Measurements from ENCODE around the gene HSPA8.

The HSPA8 gene

DNA sequence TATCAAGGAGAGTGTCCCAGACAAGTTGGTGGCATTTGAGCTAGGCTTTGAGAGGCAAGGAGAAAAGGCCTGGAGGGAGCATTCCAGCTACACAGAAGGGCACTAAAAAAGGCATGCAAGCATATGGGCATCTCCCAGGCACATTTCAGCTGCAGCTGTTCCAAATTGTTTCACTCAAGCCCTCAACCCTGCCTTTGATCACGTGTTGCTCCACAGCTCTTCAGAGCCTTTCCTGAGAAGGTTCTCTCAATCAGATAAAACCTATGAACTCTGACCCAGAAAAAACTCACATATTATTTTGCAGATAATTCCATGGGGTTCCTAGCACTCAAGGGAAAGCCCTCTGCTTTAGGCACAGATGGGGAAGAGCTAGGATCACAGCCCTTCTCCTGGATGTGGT is 24.4 kb upstream of the HSPA8 start:
- Histone ChIP-seq H3K36me3 (ENCODE audit: insufficient read depth, low read length) (no peaks in the 10 kb centered on the region), H2AFZ (ENCODE audit: low read depth, low read length) (no peak overlapping the region), H3K4me1 (ENCODE audit: insufficient read depth, low read length) (no peaks in the 10 kb centered on the region), H3K9me3 (ENCODE audit: low read length) (no peaks in the 10 kb centered on the region), H3K4me3 (ENCODE audit: low read length) (no peak overlapping the region), H3K27me3 (ENCODE audit: insufficient read depth, low read length) (no peaks in the 10 kb centered on the region)

DNA sequence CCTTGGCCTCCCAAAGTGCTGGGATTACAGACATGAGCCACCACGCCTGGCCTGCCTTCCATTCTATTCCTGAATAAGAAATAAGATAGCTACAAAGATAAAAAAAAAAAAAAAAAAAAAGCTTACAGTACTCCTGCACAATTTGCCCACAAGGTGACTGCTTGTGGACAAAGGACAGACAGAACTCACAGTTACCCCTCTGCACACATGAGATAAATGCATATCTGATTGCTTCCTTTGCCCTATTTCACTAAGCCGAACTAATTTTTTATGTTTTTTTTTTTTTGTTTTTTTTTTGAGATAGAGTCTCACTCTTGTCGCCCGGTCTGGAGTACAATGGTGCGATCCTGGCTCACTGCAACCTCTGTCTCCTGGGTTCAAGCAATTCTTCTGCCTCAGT is 23.6 kb upstream of the HSPA8 start:
- no peaks in the 10 kb centered on the region for H3K9me3 ChIP-seq (ENCODE audit: low read length)
- no peak overlapping the region for H2AFZ ChIP-seq (ENCODE audit: low read depth, low read length)
- no peak overlapping the region for H3K4me3 ChIP-seq (ENCODE audit: low read length)
- no peaks in the 10 kb centered on the region for H3K4me1 ChIP-seq (ENCODE audit: insufficient read depth, low read length)
- no peaks in the 10 kb centered on the region for H3K27me3 ChIP-seq (ENCODE audit: insufficient read depth, low read length)
- H3K36me3 ChIP-seq (ENCODE audit: insufficient read depth, low read length), result no peaks in the 10 kb centered on the region

DNA sequence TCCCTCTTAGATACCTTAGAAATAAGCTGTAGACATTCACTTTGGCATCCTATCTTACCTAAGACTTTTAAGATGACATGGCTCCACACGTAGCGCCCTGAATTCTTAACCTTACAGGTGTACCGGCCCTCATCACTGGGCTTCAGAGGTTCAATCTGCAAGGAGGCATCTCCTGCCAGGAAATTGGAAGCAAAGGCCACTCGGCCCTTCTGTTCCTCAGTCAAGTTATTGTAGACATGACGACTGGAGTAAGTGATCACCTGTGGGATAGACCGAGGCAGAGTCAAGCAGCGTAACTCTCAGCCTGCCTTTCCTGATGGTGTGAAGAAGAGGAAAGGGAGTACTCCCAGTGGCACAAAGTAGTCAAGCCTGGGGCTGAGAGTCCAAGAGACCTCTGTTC is 22.5 kb upstream of the HSPA8 start:
- H2AFZ ChIP-seq (ENCODE audit: low read depth, low read length), result no peak overlapping the region
- no peak overlapping the region for H3K4me3 ChIP-seq (ENCODE audit: low read length)
- no peaks in the 10 kb centered on the region for H3K36me3 ChIP-seq (ENCODE audit: insufficient read depth, low read length)
- no peaks in the 10 kb centered on the region for H3K4me1 ChIP-seq (ENCODE audit: insufficient read depth, low read length)
- no peaks in the 10 kb centered on the region for H3K27me3 ChIP-seq (ENCODE audit: insufficient read depth, low read length)
- H3K9me3 ChIP-seq (ENCODE audit: low read length), result no peaks in the 10 kb centered on the region

DNA sequence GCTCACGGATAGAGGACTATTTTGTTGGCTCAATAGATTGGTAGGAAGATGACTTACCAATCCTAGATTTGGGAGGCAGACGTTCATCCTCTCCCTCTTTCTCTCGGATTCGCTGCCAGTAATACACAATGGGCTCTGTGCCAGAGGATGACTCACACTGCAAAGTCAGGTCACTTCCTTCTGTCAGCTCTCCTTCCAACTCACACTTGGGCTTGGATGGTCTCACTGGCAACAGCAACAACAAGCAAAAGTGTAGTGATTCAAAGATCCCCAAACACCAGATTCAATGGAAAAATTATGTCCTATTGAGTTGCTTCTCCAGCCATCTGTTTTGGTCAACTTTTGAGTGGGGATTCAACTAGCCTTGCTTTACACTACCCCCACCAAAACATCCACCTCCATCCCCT is 21.7 kb upstream of the HSPA8 start:
- Histone ChIP-seq H2AFZ (ENCODE audit: low read depth, low read length) (no peak overlapping the region), H3K4me1 (ENCODE audit: insufficient read depth, low read length) (no peaks in the 10 kb centered on the region), H3K9me3 (ENCODE audit: low read length) (no peaks in the 10 kb centered on the region), H3K4me3 (ENCODE audit: low read length) (no peak overlapping the region), H3K36me3 (ENCODE audit: insufficient read depth, low read length) (no peaks in the 10 kb centered on the region), H3K27me3 (ENCODE audit: insufficient read depth, low read length) (no peaks in the 10 kb centered on the region)

DNA sequence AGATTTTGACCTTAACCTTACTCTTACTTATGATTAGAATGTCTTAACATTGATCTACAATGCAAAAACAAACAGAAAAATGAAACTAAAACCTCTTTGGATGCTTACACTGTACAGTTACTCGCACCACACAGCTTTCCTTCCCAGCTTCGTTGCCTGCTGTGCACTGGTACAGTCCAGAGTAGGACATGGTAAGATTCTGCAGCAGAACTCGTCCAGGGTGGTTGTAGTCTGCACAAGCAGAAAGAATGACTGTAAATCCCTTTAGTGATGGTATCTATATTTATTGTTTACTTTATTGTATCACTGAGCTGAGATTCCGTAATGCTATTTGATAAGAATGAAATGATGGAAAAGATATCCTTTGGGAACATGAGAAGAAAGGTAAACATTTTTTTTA is 21.0 kb upstream of the HSPA8 start:
- H2AFZ ChIP-seq (ENCODE audit: low read depth, low read length), result no peak overlapping the region
- H3K4me1 ChIP-seq (ENCODE audit: insufficient read depth, low read length), result no peaks in the 10 kb centered on the region
- H3K4me3 ChIP-seq (ENCODE audit: low read length), result no peak overlapping the region
- no peaks in the 10 kb centered on the region for H3K36me3 ChIP-seq (ENCODE audit: insufficient read depth, low read length)
- H3K9me3 ChIP-seq (ENCODE audit: low read length), result no peaks in the 10 kb centered on the region
- H3K27me3 ChIP-seq (ENCODE audit: insufficient read depth, low read length), result no peaks in the 10 kb centered on the region

DNA sequence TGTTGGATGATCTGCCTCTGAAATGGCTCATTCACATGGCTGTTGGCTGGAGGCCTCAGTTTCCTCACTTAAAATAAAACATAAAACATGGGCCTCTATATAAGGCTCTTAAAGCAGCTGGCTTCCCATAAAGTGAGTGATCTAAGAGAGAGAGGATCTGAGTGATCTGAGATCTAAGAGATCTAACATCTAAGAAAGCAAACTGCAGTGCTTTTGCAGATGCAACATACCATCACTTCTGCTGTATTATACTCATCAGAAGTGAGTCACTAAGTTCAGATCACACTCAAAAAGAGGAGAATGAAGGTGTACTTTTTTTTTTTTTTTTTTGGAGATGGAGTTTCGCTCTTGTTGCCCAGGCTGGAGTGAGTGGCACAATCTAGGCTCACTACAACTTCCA is 18.1 kb upstream of the HSPA8 start:
- Histone ChIP-seq H3K9me3 (ENCODE audit: low read length) (no peaks in the 10 kb centered on the region), H3K27me3 (ENCODE audit: insufficient read depth, low read length) (no peaks in the 10 kb centered on the region), H2AFZ (ENCODE audit: low read depth, low read length) (no peak overlapping the region), H3K4me1 (ENCODE audit: insufficient read depth, low read length) (no peaks in the 10 kb centered on the region), H3K4me3 (ENCODE audit: low read length) (no peak overlapping the region), H3K36me3 (ENCODE audit: insufficient read depth, low read length) (no peaks in the 10 kb centered on the region)

DNA sequence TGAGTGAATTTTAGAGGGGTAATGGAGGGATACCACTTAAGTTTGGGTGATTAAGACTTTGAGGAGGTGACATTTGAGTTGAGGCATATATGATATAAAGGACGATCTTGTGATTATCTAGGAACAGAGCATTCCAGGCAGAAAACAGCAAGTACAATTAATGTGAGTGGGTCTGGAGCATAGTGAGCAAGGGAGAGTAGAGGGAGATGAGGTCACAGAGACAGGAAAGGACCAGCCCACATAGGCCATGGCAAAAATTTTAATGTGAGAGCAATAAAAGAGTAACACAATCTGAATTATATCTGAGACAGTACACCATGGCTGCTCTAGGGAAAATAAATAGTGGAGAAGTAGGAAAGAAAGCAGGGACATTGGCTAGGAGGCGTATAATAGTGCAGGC is 14.5 kb upstream of the HSPA8 start:
- no peaks in the 10 kb centered on the region for H3K4me1 ChIP-seq (ENCODE audit: insufficient read depth, low read length)
- no peak overlapping the region for H3K4me3 ChIP-seq (ENCODE audit: low read length)
- no peaks in the 10 kb centered on the region for H3K36me3 ChIP-seq (ENCODE audit: insufficient read depth, low read length)
- no peaks in the 10 kb centered on the region for H3K27me3 ChIP-seq (ENCODE audit: insufficient read depth, low read length)
- H2AFZ ChIP-seq (ENCODE audit: low read depth, low read length), result no peak overlapping the region
- H3K9me3 ChIP-seq (ENCODE audit: low read length), result no peaks in the 10 kb centered on the region

DNA sequence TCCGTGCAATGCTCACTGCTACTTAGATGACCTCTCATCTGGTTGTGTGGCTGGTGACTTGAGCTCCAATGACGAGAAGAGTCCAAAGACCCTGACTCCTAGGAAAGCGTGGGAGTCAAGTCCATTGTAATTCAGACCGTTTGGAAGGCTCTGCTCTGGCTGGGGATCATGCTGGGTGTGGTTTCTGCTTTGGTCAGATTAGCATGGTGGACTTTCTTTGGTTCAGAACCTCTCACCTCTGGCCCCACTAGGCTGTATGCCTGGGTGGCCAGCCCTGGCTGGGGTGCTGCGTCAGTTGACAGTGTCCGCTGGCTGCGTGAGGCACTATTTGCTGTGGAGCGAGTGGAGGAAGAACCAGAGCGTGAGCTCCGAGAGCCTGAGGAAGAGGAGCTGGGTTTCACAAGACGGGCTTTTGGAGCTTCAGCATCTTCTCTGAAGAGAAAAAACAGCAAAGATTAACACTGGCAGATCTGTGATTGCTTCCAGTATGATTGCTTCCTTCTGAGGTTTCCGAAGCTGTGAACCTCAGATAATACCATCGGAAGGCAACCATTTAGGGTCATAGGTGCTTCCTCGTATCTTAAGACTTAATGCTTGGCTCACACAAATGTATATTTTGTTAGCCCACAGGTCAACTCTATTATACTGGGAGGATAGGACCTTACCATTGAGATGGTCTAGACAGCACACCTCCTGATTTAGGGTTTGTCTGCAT is 11.6 kb upstream of the HSPA8 start:
- H3K27me3 ChIP-seq (ENCODE audit: insufficient read depth, low read length), result no peaks in the 10 kb centered on the region
- no peak overlapping the region for H2AFZ ChIP-seq (ENCODE audit: low read depth, low read length)
- no peak overlapping the region for H3K4me3 ChIP-seq (ENCODE audit: low read length)
- H3K36me3 ChIP-seq (ENCODE audit: insufficient read depth, low read length), result no peaks in the 10 kb centered on the region
- H3K4me1 ChIP-seq (ENCODE audit: insufficient read depth, low read length), result peaks cover 10% of the 10 kb centered on the region
- no peaks in the 10 kb centered on the region for H3K9me3 ChIP-seq (ENCODE audit: low read length)

DNA sequence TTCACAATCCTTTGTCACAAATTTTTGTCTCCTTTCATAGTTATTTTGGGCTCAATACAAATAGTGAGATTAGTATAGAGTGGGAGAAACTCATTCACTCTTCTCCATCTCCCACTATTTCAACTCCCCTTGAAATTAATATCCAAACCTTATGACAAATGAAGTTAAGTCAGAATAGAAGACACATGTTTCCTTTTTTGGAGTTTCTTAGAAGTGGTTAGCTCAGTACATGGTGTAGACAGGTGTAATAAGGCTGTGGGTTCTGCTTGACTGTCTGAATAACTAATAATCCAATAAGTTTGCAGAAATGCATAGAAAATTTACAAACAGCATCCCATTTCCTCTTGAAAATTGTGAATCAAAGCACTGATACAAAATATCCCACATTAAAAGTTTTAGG is 10.8 kb upstream of the HSPA8 start:
- Histone ChIP-seq H2AFZ (ENCODE audit: low read depth, low read length) (no peak overlapping the region), H3K27me3 (ENCODE audit: insufficient read depth, low read length) (no peaks in the 10 kb centered on the region), H3K9me3 (ENCODE audit: low read length) (no peaks in the 10 kb centered on the region), H3K4me3 (ENCODE audit: low read length) (no peak overlapping the region), H3K4me1 (ENCODE audit: insufficient read depth, low read length) (peaks cover 10% of the 10 kb centered on the region), H3K36me3 (ENCODE audit: insufficient read depth, low read length) (no peaks in the 10 kb centered on the region)

DNA sequence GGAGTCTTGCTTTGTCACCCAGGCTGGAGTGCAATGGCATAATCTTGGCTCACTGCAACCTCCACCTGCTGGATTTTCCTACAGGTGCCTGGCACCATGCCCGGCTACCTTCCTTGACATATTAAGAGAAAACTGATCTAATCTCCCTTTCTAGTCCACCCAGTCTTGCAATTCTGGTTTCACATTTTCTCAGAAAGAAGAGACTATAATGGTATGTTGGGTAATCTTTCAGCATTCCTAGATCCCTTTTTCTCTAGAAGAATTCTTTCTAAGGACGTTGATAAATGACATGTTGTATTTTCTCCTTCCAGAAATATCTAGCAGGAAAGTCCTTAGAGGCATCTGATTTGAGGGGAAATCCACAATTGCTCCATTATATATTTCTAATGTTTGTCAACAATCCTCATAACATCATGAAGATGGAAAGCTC is 10.4 kb upstream of the HSPA8 start:
- H3K9me3 ChIP-seq (ENCODE audit: low read length), result no peaks in the 10 kb centered on the region
- peaks cover 10% of the 10 kb centered on the region for H3K4me1 ChIP-seq (ENCODE audit: insufficient read depth, low read length)
- no peak overlapping the region for H2AFZ ChIP-seq (ENCODE audit: low read depth, low read length)
- no peaks in the 10 kb centered on the region for H3K36me3 ChIP-seq (ENCODE audit: insufficient read depth, low read length)
- no peak overlapping the region for H3K4me3 ChIP-seq (ENCODE audit: low read length)
- no peaks in the 10 kb centered on the region for H3K27me3 ChIP-seq (ENCODE audit: insufficient read depth, low read length)

DNA sequence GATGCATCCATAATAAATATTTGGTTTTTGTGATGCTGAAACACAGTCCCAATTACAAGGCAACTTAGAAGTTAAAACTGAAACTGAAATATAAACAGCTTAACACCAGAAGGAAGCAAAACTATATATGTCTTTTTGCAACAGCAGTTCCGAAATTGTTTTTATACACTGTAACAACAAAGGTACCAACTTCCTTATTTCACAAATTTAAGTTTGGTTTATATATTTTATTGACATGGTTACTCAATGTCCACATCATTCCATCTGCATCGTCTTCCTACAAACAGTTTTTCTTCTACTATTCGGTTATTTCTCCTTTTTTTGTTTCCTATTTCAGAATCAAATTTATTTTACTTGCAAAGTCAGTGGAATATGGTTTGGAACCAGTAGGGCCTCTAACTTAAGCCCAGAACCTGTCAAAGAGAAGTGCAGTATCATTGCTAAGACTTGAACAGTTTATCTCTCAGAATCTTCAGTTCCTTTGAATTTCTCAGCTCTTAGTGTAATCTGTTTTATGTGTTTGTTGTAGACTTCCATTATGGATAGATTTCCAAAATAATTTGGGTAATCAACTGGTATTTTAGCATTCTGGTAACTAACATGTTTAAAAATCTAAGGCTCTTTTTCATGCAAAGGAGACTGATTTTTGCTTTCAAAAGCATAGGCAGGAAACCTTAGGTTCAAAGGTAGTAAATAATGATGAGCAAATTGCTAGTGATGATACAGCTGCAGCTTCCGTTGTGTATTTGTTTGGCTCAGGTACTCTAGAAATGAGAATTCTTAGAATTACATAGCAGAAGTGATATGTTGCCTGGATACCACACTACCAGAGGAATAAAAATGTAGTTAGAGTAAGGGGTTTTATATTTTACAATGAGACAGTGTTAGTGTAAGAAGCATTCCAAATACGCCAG is 8.2 kb upstream of the HSPA8 start:
- no peak overlapping the region for H3K4me3 ChIP-seq (ENCODE audit: low read length)
- H3K4me1 ChIP-seq (ENCODE audit: insufficient read depth, low read length), result peaks cover 14% of the 10 kb centered on the region
- H2AFZ ChIP-seq (ENCODE audit: low read depth, low read length), result no peak overlapping the region
- no peaks in the 10 kb centered on the region for H3K27me3 ChIP-seq (ENCODE audit: insufficient read depth, low read length)
- H3K9me3 ChIP-seq (ENCODE audit: low read length), result no peaks in the 10 kb centered on the region
- no peaks in the 10 kb centered on the region for H3K36me3 ChIP-seq (ENCODE audit: insufficient read depth, low read length)

DNA sequence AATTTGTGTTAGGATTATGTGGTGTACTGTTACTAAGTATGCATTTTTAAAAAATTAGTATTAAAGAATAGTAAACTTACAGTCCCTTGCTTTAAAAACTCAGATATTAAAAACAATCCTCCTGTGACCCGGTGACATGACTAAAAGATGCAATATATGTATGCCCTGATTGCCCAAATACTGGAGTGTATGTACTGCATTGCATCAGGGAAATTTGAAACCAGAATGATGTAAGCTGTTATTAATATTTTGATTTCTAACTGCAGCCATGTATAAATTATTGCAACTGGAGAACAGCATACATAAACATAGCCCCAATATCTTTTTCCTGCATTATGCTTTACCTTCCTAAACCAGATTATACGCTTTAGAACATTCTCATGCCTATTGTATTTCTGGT is 3.7 kb upstream of the HSPA8 start:
- H3K4me1 ChIP-seq (ENCODE audit: insufficient read depth, low read length), result peaks cover 27% of the 10 kb centered on the region
- no peaks in the 10 kb centered on the region for H3K27me3 ChIP-seq (ENCODE audit: insufficient read depth, low read length)
- peaks cover 11% of the 10 kb centered on the region for H3K36me3 ChIP-seq (ENCODE audit: insufficient read depth, low read length)
- no peak overlapping the region for H3K4me3 ChIP-seq (ENCODE audit: low read length)
- H3K9me3 ChIP-seq (ENCODE audit: low read length), result no peaks in the 10 kb centered on the region
- H2AFZ ChIP-seq (ENCODE audit: low read depth, low read length), result no peak overlapping the region

DNA sequence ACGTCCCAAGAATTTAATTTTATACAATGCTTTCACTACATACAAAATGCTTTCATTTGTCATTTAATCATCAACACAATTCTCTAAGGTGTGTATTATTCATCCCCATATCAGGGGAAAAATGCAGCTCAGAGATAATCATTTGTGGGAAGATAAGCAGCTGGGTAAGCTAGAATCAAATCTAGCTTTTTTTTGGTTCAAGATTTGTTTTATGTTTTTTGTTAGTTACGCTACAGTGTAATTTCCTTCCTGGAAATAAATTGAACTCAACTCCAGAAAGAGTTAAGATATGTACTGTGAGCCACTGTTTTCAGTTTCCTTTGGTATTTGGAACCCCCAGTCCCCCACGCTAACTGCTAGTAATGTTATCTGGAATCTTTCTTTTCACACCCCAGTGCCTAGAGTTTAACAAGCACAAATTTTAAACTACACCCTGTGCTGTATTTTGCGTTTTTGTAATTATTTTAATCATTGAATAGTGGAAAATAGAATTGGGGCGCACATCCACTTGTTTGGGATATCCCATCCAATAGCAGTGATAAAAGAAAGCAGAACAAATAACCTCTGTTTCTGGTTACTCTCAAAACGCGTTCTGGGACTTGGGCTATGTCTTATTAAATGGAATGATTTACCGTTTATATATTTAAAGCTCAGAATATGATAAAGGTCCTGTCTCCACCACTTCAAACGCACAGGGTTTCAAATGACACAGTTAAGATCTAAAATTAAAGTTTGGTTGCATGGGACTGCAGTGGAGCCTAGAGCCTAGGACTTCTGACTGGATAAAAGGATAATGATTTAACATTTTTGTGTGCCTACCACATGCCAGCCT is 2.1 kb upstream of the HSPA8 start:
- Histone ChIP-seq H2AFZ (ENCODE audit: low read depth, low read length) (peak overlapping the region; percentile 53), H3K9me3 (ENCODE audit: low read length) (no peaks in the 10 kb centered on the region), H3K27me3 (ENCODE audit: insufficient read depth, low read length) (no peaks in the 10 kb centered on the region), H3K36me3 (ENCODE audit: insufficient read depth, low read length) (peaks cover 27% of the 10 kb centered on the region), H3K4me3 (ENCODE audit: low read length) (peak overlapping the region; percentile 86), H3K4me1 (ENCODE audit: insufficient read depth, low read length) (peaks cover 36% of the 10 kb centered on the region)
